Fibroblast of skin of abdomen (primary cell): ENCODE data around the gene OAS2.
"Not testable (repeated sequence)": the region's sequence is repeated elsewhere in the genome, so short reads cannot be mapped to it uniquely, and the experiment has no call there.

Source experiments
- DNase-seq: peaks from one replicate; pipeline ENCODE4 v3.0.0-alpha.2; 2013

The OAS2 gene

DNA sequence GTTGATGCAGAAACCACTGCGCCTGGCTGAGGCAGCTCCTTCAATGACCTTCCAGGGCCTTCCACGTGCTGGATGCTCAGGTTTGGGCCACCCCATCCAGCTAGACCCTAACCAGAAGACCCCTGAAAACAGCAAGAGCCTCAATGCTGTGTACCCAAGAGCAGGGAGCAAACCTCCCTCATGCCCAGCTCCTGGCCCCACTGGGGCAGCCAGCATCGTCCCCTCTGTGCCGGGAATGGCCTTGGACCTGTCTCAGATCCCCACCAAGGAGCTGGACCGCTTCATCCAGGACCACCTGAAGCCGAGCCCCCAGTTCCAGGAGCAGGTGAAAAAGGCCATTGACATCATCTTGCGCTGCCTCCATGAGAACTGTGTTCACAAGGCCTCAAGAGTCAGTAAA lies 29.5 kb upstream of the OAS2 start:
- DNase-seq, result no peak

DNA sequence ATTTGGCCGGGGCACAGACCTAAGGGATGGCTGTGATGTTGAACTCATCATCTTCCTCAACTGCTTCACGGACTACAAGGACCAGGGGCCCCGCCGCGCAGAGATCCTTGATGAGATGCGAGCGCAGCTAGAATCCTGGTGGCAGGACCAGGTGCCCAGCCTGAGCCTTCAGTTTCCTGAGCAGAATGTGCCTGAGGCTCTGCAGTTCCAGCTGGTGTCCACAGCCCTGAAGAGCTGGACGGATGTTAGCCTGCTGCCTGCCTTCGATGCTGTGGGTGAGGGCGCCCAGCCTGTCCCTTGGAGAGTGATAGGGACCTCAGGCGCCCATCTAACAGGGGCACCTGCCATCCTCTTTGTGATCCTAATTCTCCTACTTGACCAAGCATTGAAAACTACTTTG lies 27.6 kb upstream of the OAS2 start:
- DNase-seq, result no peak

DNA sequence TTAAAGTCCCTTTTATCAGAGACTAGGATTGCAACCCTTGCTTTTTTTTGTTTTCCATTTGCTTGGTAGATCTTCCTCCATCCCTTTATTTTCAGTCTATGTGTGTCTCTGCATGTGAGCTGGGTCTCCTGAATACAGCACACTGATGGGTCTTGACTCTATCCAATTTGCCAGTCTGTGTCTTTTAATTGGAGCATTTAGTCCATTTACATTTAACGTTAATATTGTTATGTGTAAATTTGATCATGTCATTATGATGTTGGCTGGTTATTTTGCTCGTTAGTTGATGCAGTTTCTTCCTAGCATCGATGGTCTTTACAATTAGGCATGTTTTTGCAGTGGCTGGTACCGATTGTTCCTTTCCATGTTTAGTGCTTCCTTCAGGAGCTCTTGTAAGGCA lies 21.2 kb upstream of the OAS2 start:
- not testable (repeated sequence) for DNase-seq

DNA sequence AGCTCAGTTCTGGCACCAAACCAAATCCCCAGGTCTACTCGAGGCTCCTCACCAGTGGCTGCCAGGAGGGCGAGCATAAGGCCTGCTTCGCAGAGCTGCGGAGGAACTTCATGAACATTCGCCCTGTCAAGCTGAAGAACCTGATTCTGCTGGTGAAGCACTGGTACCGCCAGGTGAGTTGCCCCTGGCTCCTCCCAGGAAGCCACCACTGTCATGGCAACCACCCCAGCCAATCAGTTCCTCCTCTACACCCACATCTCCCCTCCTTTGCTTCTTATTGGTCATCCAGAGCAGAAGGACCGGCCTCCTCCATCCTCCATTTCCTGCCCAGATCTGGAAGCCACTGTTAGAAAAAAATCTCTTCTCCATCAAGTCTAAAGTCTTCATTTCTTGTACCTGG lies 17.2 kb upstream of the OAS2 start:
- no peak for DNase-seq

DNA sequence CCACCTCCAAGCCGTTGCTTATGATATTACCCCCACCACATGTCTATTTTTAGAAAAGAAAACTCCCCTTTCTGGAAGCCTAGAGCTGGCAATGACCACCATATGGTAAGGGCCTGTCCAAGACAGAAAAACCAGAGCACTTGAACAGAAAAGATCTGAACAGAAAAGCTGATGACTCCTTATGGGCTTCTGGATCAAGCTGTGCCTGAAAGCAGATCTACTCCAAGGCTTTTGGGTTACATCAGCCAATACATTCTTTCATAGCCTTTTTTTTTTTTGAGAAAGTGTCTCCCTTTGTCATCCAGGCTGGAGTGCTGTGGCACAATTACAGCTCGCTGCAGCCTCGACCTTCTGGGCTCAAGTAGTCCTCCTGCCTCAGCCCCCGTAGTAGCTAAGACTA lies 16.8 kb upstream of the OAS2 start:
- DNase-seq, result no peak

DNA sequence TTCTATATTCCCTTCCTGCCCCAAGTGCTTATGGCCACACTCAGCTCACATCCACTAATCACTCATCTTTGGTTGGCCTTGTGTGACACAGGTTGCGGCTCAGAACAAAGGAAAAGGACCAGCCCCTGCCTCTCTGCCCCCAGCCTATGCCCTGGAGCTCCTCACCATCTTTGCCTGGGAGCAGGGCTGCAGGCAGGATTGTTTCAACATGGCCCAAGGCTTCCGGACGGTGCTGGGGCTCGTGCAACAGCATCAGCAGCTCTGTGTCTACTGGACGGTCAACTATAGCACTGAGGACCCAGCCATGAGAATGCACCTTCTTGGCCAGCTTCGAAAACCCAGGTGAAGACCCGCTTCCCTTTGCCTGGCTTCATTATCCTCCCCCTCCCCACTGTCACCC lies 15.8 kb upstream of the OAS2 start:
- no peak for DNase-seq

DNA sequence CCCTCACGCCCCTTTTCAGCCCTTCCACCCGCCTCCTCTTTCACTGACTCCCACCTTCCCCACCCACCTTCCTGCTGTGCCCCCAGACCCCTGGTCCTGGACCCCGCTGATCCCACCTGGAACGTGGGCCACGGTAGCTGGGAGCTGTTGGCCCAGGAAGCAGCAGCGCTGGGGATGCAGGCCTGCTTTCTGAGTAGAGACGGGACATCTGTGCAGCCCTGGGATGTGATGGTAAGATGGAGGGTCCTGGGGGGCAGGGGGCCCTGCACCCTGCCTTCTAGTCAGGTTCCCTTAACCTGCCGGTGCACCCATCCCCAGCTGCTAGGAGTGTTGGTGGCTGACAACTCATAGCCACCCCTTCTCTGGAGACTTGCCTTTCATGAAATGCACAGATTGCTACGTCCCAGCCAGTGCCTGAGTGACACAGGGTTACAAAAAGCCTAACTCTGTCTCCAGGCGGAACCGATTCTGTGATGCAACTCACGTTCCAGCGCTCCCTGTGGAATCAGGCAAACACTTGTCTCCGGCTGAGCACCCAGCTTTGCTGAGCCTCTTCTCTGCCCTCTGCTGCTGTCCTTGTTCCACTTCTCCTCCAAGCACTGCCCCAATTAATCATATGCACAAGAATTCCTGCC lies 15.0 kb upstream of the OAS2 start:
- DNase-seq, result no peak

DNA sequence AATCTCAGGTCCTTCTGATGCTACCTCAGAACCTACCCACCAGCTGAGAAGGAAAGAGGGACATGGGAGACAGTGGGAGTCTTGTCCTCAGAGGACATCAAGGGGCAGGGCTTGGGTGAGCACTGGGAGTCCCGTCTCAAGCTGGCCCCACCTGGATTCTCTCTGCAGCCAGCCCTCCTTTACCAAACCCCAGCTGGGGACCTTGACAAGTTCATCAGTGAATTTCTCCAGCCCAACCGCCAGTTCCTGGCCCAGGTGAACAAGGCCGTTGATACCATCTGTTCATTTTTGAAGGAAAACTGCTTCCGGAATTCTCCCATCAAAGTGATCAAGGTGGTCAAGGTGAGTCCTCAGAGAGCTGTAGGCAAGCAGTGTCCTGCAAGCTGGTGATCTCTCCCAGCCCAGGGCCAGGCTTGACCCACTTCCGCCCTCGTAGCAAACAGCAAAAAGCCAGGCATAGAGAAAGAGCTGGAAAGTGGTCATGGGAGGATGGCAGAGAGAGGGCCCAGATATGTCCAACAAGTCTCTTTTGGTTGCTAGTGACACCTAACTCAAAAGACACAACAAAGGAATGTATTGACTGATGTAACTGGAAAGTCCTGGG lies 14.2 kb upstream of the OAS2 start:
- DNase-seq, result no peak

DNA sequence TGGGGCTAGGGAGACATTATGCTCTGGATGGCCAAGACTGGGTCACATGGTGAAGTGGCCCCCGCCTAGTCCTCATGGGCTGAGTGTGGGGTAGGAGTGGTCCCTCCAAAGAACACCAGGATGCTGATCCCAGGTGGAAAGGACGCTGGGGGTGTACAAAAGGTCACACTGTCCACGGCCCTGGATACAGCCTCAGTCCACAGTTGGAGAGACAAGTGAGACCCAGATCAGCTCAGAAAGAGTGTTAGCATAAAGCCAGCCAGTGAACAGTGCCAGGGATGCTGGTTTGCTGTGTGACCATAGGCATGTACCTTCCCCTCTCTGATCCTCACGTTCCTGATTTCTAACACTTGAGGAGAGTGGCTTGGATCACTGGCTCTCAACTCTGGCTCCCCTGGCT lies 13.4 kb upstream of the OAS2 start:
- no peak for DNase-seq

DNA sequence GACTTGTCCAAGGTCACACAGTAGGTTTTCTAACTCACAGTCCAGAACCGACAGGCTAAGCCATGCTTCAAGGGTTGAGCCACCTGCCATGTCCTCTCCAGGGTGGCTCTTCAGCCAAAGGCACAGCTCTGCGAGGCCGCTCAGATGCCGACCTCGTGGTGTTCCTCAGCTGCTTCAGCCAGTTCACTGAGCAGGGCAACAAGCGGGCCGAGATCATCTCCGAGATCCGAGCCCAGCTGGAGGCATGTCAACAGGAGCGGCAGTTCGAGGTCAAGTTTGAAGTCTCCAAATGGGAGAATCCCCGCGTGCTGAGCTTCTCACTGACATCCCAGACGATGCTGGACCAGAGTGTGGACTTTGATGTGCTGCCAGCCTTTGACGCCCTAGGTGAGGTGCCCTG lies 12.7 kb upstream of the OAS2 start:
- DNase-seq, result no peak

DNA sequence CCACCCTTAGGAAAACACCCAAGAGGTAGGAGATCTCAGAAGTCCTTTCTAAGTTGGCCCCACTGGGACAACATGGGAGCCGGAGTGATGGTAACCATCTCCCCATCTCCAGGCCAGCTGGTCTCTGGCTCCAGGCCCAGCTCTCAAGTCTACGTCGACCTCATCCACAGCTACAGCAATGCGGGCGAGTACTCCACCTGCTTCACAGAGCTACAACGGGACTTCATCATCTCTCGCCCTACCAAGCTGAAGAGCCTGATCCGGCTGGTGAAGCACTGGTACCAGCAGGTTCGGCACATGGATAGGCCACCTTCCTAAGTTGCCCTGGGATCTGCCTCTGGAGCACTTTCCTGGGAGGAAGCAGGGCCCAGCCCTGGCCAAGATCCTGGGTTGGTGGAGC lies 11.0 kb upstream of the OAS2 start:
- no peak for DNase-seq

DNA sequence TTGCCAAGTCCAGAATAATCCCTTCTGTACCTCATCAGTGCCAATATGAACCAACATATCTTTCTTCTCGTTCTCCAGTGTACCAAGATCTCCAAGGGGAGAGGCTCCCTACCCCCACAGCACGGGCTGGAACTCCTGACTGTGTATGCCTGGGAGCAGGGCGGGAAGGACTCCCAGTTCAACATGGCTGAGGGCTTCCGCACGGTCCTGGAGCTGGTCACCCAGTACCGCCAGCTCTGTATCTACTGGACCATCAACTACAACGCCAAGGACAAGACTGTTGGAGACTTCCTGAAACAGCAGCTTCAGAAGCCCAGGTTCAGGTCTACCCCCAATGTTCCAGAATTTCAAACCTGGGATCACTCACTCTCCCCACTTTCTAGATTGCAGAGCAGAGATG lies 10.5 kb upstream of the OAS2 start:
- DNase-seq, result no peak

DNA sequence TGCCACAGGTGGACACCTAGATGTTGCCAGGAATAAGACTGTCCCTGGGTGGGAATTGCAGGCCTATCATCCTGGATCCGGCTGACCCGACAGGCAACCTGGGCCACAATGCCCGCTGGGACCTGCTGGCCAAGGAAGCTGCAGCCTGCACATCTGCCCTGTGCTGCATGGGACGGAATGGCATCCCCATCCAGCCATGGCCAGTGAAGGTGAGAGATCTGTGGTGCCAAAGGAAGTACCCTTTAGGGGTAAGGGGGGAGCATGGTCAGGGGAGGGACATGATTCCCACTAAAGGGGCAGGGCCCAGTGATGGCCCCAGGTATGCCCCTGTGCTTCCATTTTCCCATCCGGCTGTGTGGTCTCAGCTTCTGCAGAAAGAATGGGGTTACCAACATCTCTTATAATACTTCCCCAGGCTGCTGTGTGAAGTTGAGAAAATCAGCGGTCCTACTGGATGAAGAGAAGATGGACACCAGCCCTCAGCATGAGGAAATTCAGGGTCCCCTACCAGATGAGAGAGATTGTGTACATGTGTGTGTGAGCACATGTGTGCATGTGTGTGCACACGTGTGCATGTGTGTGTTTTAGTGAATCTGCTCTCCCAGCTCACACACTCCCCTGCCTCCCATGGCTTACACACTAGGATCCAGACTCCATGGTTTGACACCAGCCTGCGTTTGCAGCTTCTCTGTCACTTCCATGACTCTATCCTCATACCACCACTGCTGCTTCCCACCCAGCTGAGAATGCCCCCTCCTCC lies 8.6 kb upstream of the OAS2 start:
- DNase-seq, result no peak

DNA sequence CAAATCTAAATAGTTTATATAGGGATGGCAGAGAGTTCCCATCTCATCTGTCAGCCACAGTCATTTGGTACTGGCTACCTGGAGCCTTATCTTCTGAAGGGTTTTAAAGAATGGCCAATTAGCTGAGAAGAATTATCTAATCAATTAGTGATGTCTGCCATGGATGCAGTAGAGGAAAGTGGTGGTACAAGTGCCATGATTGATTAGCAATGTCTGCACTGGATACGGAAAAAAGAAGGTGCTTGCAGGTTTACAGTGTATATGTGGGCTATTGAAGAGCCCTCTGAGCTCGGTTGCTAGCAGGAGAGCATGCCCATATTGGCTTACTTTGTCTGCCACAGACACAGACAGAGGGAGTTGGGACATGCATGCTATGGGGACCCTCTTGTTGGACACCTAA lies 7.9 kb upstream of the OAS2 start:
- DNase-seq, result no peak

DNA sequence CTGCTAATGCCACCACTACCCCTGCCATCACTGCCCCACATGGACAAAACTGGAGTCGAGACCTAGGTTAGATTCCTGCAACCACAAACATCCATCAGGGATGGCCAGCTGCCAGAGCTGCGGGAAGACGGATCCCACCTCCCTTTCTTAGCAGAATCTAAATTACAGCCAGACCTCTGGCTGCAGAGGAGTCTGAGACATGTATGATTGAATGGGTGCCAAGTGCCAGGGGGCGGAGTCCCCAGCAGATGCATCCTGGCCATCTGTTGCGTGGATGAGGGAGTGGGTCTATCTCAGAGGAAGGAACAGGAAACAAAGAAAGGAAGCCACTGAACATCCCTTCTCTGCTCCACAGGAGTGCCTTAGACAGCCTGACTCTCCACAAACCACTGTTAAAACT lies 7.1 kb upstream of the OAS2 start:
- peak; percentile 70 for DNase-seq

DNA sequence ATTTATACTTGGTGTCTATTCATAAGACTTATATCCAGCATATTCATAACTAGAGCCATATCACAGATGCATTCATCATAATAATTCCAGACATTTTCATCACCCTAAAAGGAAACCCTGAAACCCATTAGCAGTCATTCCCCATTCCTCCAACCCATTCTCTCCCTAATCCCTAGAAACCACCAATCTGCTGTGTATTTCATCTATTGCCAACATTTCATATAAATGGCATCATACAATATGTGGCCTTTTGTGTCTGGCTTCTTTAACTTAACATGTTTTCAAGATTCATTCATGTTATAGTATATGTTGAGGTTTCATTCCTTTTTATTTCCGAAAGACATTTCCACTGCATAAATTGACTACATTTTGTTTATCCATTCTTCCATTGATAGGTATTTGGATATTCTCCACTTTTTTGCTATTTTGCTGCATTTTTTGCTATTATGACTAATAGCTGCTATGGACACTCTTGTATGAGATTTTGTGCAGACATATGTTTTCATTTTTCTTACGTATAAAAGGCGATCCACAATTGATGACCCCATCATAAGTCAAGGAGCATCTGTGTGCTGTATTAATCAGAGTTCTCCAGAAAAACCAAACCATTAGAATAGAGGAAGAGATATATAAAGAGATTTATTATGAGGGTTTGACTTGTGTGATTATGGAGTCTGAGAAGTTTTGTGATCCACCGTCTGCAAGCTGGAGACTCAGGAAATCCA lies 5.1 kb upstream of the OAS2 start:
- DNase-seq, result peak; percentile 84

DNA sequence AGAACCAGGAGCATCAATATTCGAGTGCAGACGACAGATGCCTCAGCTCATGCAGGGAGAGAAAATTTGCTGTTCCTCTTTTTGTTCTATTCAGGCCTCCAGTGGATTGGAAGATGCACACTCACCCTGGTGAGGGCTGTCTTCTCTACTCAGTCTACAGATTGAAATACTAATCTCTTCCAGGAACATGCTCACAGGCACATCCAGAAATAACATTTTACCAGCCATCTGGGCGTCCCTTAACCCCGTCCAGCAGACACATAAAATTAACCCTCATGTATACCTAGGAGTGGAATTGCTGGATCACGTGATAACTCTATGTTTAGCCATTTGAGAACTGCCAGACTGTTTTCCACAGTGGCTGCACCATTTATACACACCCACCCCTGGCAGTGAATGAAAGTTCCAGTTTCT lies 4.5 kb upstream of the OAS2 start:
- DNase-seq, result no peak

DNA sequence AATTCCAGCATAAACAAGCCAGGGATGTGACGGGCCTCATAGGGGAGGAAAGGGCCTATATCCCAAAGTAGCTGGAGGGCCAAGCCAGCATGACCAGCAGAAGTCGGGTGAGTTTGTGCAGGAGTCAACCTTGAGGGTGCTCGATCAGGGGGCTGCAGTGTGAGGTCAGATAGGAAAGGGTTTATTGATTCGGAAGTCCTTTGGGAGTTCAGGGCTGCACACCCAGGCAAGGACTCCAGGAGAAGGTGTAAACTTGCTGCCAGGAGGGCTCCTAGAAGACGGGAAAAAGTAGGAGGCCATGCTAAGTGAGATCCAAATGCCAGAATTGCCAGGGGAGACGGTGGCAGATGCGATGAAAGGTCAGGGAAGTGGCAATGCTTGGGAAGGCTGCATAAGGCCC lies 3.4 kb upstream of the OAS2 start:
- DNase-seq, result no peak

DNA sequence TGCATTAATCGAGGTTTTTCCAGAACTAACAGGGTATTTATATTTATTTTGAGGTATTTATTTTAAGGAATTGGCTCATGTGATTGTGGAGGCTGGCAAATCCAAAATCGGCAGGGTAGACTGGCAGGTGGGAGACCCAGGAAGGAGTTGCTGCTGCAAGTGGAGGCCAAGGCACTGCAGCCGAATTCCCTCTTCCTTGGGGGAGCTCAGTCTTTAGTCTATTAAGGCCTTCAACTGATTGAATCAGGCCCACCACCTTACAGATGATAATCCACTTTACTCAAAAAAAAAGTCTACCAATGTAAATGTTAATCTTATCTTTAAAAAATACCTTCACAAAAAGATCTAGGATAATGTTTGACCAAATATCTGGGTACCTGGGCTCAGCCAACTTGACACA lies 1.2 kb upstream of the OAS2 start:
- DNase-seq, result no peak

DNA sequence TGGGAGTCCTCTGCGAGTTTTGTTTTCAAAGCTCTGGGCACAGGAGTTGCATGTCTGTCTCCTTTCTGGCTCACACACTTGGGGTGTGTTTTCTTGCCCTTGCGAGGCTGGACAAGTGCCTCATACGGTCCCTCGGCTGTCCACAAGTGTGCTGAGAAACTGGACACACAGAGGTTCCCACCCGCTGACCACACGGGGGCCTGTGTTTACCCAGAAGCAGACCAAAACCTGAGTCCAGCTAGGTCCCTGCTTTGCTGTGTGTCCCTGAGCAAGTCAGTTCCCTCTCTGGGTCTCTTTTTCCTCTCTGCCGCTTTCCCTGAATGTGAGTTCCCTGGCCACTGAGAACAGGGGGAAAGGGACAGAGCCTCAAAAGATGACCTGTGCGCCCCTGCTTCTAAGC lies 678 bp upstream of the OAS2 start:
- DNase-seq, result no peak

DNA sequence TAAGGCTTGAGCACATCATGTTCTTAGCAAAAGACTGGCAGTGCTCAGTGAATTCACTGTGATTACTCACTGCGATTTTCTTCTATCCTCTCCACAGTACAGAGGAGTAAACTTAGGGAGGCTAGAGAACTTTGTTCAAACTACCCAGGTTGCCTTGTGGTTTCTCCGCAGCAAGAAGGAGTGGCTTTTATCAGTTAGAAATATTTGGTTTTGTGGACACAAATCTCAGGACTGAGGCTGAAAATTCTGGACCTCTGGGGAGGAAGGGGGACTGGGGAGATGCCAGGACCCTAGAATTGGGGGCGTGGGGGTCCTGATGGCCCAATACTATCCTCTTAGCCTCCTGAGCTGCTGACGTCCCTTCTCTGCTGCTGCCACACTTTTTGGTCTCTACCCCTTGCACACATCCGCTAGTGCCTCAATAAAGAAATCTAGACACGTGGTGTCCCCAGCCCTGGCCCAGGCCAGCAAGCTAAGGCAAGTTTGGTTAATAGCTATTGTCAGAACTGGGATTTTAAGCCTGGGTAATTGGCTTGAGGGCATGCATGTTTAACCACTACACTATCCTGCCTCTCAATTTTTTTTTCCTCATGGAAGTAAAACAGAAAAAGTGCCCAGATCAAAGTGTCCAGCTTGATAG lies 842 bp downstream of the OAS2 start:
- no peak for DNase-seq

DNA sequence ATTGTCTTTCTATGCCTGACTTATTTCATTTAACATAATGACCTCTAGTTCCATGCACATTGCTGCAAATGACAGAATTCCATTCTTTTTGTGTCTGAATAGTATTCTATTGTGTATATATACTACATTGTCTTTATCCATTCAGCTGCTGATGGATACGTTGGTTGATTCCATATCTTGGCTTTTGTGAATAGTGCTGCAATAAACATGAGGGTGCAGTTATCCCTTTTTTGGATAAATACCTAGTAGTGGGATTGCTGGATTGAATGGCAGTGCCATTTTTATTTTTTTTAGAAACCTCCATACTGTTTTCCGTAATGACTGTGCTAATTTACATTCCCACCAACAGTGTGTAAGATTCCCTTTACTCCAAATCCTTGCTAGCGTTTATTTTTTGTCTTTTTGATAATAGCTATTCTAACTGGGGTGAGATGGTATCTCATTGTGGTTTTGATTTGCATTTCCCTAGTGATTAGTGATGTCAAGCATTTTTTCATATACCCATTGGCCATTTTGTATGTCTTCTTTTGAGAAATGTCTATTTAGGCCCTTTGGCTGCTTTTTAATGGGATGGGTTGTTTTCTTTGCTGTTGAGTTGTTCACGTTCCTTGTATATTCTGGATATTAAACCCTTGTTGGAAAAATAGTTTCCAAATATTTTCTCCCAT lies 2.3 kb downstream of the OAS2 start:
- DNase-seq, result no peak
